GM18519 (cell line): ENCODE data around the gene TEX38.
"Not testable (repeated sequence)": the region's sequence is repeated elsewhere in the genome, so short reads cannot be mapped to it uniquely, and the experiment has no call there.

Experiments
- ATAC-seq: cut with Tn5 transposase; IDR thresholded peaks from one replicate; pipeline ENCODE4 v1.9.1; 2021; ENCODE audit warnings: mild to moderate bottlenecking, moderate library complexity; ENCODE audit not compliant: unreplicated experiment, low FRiP score

TEX38 gene

GRCh38 chr1:46687093-46687659 lies 15.5 kb downstream of the TEX38 start:
- ATAC-seq = no peak

- no peak for ATAC-seq
Measured at GRCh38 chr1:46687921-46688509, 16.4 kb downstream of the TEX38 start.

GRCh38 chr1:46689356-46689755 lies 17.7 kb downstream of the TEX38 start:
- ATAC-seq = no peak

- no peak for ATAC-seq
Measured at GRCh38 chr1:46689897-46690296, 18.2 kb downstream of the TEX38 start.

- ATAC-seq = no peak
Measured at GRCh38 chr1:46690931-46691421, 19.3 kb downstream of the TEX38 start.

- ATAC-seq = no peak
Measured at GRCh38 chr1:46691997-46692790, 20.5 kb downstream of the TEX38 start.

GRCh38 chr1:46692811-46693770 lies 21.4 kb downstream of the TEX38 start:
- ATAC-seq = no peak

GRCh38 chr1:46694676-46695075 lies 23.0 kb downstream of the TEX38 start:
- ATAC-seq = not testable (repeated sequence)

GRCh38 chr1:46697053-46697452 lies 25.4 kb downstream of the TEX38 start:
- no peak for ATAC-seq

- no peak for ATAC-seq
Measured at GRCh38 chr1:46699666-46700065, 28.0 kb downstream of the TEX38 start.

GRCh38 chr1:46703927-46704641 lies 32.4 kb downstream of the TEX38 start:
- no peak for ATAC-seq

- ATAC-seq = no peak
Measured at GRCh38 chr1:46705408-46705807, 33.8 kb downstream of the TEX38 start.

GRCh38 chr1:46708121-46708520 lies 36.5 kb downstream of the TEX38 start:
- no peak for ATAC-seq

GRCh38 chr1:46714976-46715375 lies 43.3 kb downstream of the TEX38 start:
- no peak for ATAC-seq

GRCh38 chr1:46717654-46718053 lies 46.0 kb downstream of the TEX38 start:
- ATAC-seq = no peak

- ATAC-seq = no peak
Measured at GRCh38 chr1:46718340-46718726, 46.7 kb downstream of the TEX38 start.

GRCh38 chr1:46718727-46719622 lies 47.3 kb downstream of the TEX38 start, which contains the start of gene EFCAB14:
EFCAB14 (minus strand) TSS chr1:46719114; CDS start chr1:46718087, 1,027 bp downstream.
- peak; percentile 96 for ATAC-seq

- no peak for ATAC-seq
Measured at GRCh38 chr1:46719689-46720088, 48.0 kb downstream of the TEX38 start.

- not testable (repeated sequence) for ATAC-seq
Measured at GRCh38 chr1:46720319-46720718, 48.7 kb downstream of the TEX38 start.
